ENCODE results near the gene RPN1. TPM values are rescaled to one million over a fixed set of nuclear protein-coding genes. Genes with fewer than 3 reads are reported as not detected.

RPN1 gene
- total RNA-seq, 2 donors from 2014 or later, result 126 to 133 TPM

GRCh38 chr3:128609294-128609693, 41.3 kb downstream of the RPN1 start:
- 71 to 75% methylated on average over 11 of the region's 11 CpGs for WGBS, 2 donors
- no peaks in the 10 kb centered on the region for H3K9me3 ChIP-seq
- H3K4me1 ChIP-seq, result peaks cover 16% of the 10 kb centered on the region
- intact Hi-C loops (cut with DNase I), result no loop called here
- no peaks in the 10 kb centered on the region for H3K27me3 ChIP-seq
- no peaks in the 10 kb centered on the region for H3K36me3 ChIP-seq (replicated peaks in 1 of 2; ENCODE audit: insufficient read depth in 1 of 2, low read depth in 2 of 2)
- no peak overlapping the region for H3K27ac ChIP-seq
- TF ChIP-seq POLR2A (IDR thresholded peaks at IDR 0.05) (no peak), CTCF (IDR thresholded peaks at IDR 0.05) (no peak)
- H3K4me3 ChIP-seq, result no peak overlapping the region
- ATAC-seq (no peak), DNase-seq (no peak)

- peak; percentile 22 for ATAC-seq
- no peak for TF ChIP-seq POLR2A (IDR thresholded peaks at IDR 0.05)
- no peak for TF ChIP-seq CTCF (IDR thresholded peaks at IDR 0.05)
- Histone ChIP-seq H3K4me3 (peak overlapping the region in 1 of 2 donors; percentile 30), H3K27me3 (no peaks in the 10 kb centered on the region), H3K36me3 (replicated peaks in 1 of 2; ENCODE audit: insufficient read depth in 1 of 2, low read depth in 2 of 2) (no peaks in the 10 kb centered on the region), H3K4me1 (peaks cover 16% of the 10 kb centered on the region), H3K27ac (peak overlapping the region; percentile 58 to 76 (median 70)), H3K9me3 (no peaks in the 10 kb centered on the region)
- WGBS, 2 donors, result 23% methylated on average over 6 to 12 of the region's 12 CpGs
- DNase-seq, result peak in 1 of 4 donors; percentile 31
- intact Hi-C loops (cut with DNase I), result no loop called here
Observed at GRCh38 chr3:128607710-128608048, 42.9 kb downstream of the RPN1 start.

GRCh38 chr3:128606094-128606493, 44.5 kb downstream of the RPN1 start:
- H3K4me3 ChIP-seq, result no peak overlapping the region
- H3K27me3 ChIP-seq, result no peaks in the 10 kb centered on the region
- DNase-seq (no peak), ATAC-seq (no peak)
- H3K9me3 ChIP-seq, result no peaks in the 10 kb centered on the region
- intact Hi-C loops (cut with DNase I), result no loop called here
- no peak overlapping the region for H3K27ac ChIP-seq
- H3K36me3 ChIP-seq (replicated peaks in 1 of 2; ENCODE audit: insufficient read depth in 1 of 2, low read depth in 2 of 2), result no peaks in the 10 kb centered on the region
- TF ChIP-seq POLR2A (IDR thresholded peaks at IDR 0.05) (no peak), CTCF (IDR thresholded peaks at IDR 0.05) (no peak)
- 88 to 91% methylated on average over 7 of the region's 7 CpGs for WGBS, 2 donors
- H3K4me1 ChIP-seq, result peaks cover 16% of the 10 kb centered on the region

- Histone ChIP-seq H3K27me3 (no peaks in the 10 kb centered on the region), H3K27ac (no peak overlapping the region), H3K4me1 (peaks cover 16% of the 10 kb centered on the region), H3K36me3 (replicated peaks in 1 of 2; ENCODE audit: insufficient read depth in 1 of 2, low read depth in 2 of 2) (no peaks in the 10 kb centered on the region), H3K4me3 (no peak overlapping the region), H3K9me3 (no peaks in the 10 kb centered on the region)
- DNase-seq (no peak), ATAC-seq (no peak)
- 79 to 84% methylated on average over 11 of the region's 11 CpGs for WGBS, 2 donors
- TF ChIP-seq POLR2A (IDR thresholded peaks at IDR 0.05) (no peak), CTCF (IDR thresholded peaks at IDR 0.05) (no peak)
- intact Hi-C loops (cut with DNase I), result no loop called here
Observed at GRCh38 chr3:128605091-128606046, 45.2 kb downstream of the RPN1 start.
